ENCODE measurements around the gene ALX3.

Gene ALX3

GRCh38 chr1:110064576-110065337, 5.7 kb downstream of the ALX3 start:
- no peak for DNase-seq

GRCh38 chr1:110063781-110064180, 6.7 kb downstream of the ALX3 start:
- no peak for DNase-seq

DNA sequence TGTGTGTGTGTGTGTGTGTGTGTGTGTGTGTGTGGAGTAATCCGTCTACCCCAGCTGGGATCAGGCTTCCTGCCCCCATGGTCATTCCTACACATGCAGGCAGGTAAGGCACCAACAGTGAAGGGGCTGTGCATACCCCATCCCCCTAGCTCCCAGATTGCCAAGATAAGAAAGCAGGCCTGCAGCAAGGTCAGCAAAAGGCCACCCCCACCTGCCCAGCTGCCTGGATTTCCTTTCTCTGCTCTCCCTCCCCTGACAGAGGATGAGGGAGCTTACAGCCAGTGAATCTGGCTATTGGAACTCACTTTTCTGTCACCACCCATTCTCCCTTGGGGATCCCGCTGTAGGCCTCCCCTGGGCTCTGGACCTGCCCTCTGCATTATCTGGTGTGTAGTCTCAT, 7.9 kb downstream of the ALX3 start:
- no peak for DNase-seq

GRCh38 chr1:110061341-110061740, 9.1 kb downstream of the ALX3 start:
- no peak for DNase-seq

- no peak for DNase-seq
Measured at GRCh38 chr1:110060662-110061060, 9.8 kb downstream of the ALX3 start.

GRCh38 chr1:110060034-110060661, 10.3 kb downstream of the ALX3 start:
- DNase-seq: no peak

- no peak for DNase-seq
Measured at GRCh38 chr1:110059133-110059863, 11.2 kb downstream of the ALX3 start.

DNA sequence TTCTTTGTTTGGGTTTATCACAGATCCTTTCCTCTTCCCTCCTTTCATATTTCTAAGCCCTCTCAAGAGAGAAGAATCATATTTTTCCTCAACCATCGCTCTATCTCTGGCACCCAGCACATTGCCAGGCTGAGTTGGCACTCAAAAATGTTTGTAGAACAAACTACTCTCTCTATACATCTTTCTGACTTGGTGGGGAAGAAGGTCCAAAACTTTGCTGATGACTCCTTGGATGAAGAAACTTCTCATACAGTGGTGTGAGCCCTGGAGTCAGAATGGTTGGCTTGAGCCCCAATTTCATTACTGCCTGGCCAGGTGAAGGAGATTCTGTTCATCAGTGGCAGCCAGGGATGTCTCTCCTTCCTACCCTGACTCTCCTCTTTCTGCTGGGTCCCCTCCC, 11.9 kb downstream of the ALX3 start:
- no peak for DNase-seq

- no peak for DNase-seq
Measured at GRCh38 chr1:110057963-110058518, 12.4 kb downstream of the ALX3 start.

- DNase-seq: no peak
Measured at GRCh38 chr1:110056776-110057175, 13.7 kb downstream of the ALX3 start.

DNA sequence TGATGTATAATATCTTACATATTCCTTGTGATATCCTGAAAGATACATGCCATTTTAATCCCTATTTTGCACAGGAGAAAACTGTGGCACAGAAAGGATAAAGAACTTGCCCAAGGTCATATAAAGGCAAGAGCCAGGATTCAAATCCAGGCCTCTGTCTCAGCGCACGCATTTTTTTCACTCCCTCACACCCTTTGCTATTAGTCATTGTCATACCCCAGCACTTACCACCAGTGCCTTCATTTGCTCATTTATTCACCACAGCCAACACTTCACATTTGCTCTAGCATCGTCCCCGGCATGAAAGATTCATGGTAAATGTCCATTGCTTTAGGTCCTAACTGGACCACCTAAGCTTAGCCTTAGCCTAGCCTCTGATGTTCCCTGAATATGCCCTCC, 14.2 kb downstream of the ALX3 start:
- DNase-seq: no peak

- DNase-seq: no peak
Measured at GRCh38 chr1:110055493-110056284, 14.8 kb downstream of the ALX3 start.

DNA sequence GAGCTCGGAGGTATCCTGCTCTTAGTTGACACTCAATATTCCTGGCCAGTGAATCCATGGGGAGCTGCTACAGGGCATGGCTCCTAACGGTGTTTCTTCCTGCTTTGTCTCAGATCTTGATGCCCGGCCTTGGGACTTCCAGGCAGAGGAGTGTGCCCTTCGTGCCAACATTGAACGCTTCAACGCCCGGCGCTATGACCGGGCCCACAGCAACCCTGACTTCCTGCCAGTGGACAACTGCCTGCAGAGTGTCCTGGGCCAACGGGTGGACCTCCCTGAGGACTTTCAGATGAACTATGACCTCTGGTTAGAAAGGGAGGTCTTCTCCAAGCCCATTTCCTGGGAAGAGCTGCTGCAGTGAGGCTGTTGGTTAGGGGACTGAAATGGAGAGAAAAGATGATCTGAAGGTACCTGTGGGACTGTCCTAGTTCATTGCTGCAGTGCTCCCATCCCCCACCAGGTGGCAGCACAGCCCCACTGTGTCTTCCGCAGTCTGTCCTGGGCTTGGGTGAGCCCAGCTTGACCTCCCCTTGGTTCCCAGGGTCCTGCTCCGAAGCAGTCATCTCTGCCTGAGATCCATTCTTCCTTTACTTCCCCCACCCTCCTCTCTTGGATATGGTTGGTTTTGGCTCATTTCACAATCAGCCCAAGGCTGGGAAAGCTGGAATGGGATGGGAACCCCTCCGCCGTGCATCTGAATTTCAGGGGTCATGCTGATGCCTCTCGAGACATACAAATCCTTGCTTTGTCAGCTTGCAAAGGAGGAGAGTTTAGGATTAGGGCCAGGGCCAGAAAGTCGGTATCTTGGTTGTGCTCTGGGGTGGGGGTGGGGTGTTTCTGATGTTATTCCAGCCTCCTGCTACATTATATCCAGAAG, 16.7 kb downstream of the ALX3 start:
- DNase-seq: no peak

GRCh38 chr1:110051262-110051648, 19.2 kb downstream of the ALX3 start:
- DNase-seq: no peak

GRCh38 chr1:110050602-110051261, 19.7 kb downstream of the ALX3 start:
- no peak for DNase-seq

GRCh38 chr1:110049801-110050601, 20.5 kb downstream of the ALX3 start:
- no peak for DNase-seq

DNA sequence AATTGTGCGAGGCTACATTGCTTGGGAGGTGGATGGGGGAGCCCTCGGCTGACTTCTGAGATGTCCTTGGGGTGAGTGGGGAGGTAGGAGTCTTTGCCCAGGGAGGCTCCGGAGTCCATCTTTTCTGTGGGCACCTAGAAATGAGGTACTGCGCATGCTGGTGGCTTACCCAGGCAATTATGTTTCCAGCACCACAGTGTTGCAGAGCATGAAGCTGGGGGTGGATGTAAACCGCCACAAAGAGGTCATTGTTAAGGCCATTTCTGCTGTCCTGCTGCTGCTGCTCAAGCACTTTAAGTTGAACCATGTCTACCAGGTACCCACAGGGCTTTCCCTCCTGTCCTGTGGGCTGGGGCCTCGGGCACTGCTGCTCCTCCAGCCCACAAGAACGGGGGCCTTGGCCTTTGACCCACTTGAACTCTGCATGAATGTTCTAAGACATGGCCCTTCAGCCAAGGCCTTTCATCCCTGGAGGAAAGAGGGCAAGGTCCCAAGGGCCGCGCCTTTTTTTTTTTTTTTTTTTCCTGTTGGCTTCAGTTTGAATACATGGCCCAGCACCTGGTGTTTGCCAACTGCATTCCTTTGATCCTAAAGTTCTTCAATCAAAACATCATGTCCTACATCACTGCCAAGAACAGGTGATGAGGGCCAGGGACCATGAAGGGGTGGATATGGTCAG, 21.4 kb downstream of the ALX3 start:
- DNase-seq: no peak

- no peak for DNase-seq
Measured at GRCh38 chr1:110048240-110048639, 22.2 kb downstream of the ALX3 start.

GRCh38 chr1:110047463-110047862, 23.0 kb downstream of the ALX3 start:
- no peak for DNase-seq

DNA sequence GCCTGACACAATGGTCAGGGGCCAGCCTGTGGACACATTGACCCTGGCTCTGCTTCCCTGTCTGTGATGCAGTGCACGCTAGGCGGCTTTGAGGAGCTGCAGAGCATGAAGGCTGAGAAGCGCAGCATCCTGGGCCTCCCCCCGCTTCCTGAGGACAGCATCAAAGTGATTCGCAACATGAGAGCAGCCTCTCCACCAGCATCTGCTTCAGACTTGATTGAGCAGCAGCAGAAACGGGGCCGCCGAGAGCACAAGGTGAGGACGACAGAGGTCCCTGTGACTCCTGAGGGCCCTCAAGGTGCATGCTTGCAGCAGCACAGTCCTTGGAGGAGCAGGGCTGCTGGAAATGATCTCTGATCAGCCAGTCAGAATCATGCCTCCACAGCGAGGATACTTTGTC, 27.5 kb downstream of the ALX3 start:
- DNase-seq: no peak
